NCI-H2227 (cell line): ENCODE results near the gene CACNG6.

Experiments
- DNase-seq: peaks from one replicate; lab custom pipeline; 2025; ENCODE audit not compliant: unreplicated experiment; lab: John Stamatoyannopoulos, UW

Gene CACNG6

DNA sequence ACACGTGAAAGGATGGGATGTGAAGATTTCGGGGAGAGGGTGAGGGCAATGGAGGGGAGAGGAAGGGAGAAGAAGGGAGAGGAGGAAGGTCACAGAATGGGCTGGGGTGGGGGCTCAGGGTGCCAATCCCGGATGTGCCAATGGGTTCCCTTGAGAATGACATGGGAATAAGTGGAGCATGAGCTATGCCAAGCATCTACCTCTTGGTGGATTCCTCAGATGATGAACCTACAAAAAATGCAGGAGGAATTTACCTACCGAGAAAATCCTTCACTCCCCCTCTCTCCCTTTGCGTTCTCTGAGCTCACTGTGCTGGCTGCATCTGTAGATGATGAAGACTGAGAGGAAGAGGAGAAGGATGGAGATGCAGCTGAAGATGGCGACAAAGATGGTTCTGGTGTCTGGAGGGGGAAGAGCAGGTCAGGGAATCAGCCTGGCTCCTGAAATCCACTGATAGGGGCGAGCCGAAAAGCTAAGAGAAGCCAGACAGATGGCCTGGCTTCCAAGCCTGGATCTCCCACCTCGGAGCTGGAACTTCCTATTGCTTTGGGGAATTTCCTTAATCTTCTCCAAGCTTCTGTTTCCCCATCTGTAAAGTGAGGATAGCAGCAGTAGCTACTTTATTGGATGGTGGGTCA lies 50.7 kb downstream of the CACNG6 start:
- DNase-seq = no peak

DNA sequence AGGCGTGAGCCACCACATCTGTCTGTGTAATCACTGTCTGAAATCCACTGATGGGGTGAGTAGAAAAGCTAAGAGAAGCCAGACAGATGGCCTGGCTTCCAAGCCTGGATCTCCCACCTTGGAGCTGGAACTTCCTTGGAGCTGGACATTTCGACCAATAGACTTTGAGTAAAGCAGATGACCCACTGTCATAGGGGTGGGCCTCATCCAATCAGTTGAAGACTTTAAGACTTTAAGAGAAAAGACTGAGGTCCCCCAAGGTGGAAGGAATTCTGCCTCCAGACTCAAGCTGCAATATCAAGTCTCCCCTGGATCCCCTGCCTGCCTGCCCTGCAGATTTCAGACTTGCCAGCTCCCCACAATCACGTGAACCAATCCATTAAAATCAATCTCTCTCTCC lies 51.6 kb downstream of the CACNG6 start:
- DNase-seq = no peak

DNA sequence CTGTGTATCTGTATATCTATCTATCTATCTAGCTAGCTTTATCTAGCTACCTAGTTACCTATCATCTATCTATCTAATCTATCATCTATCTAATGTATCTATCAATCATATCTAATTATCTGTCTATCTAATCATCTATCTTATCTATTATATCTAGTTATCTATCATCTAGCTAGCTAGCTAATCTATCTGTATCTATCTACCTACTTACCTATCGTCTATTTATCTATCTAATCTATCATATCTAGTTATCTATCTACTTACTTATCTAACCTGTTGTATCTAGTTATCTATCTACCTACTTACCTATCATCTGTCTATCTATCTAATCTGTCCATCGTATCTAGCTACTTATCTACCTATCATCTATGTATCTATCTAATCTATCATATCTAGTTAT lies 54.3 kb downstream of the CACNG6 start:
- no peak for DNase-seq

DNA sequence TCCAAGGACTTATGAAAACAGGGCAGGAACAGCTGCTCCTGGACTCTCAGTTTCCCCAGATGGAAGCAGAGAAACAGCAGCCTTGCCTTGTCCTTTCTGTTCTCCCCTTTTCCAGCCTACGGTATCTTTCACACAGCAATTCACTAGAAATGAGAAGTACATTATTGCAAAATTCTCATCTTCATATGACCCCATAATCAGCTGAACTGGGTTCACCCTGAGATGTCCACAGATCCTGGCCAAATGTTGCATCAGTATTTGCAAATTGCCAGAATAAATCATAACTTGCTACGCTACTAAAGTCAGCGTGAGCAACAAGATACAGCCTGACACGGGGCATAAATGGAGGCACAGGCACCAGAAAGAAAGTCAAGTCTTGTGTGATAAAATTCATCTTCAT lies 56.2 kb downstream of the CACNG6 start:
- no peak for DNase-seq
